GM18498 (cell line): ENCODE measurements around the gene SUPT4H1.
A peak's percentile ranks its signal among the peaks of the same experiment; 100 is the strongest.
"Not testable (repeated sequence)": the region's sequence is repeated elsewhere in the genome, so short reads cannot be mapped to it uniquely, and the experiment has no call there.

ENCODE experiments used
- ATAC-seq: cut with Tn5 transposase; IDR thresholded peaks from one replicate; pipeline ENCODE4 v1.9.1; 2021; ENCODE audit warnings: mild to moderate bottlenecking, moderate library complexity; ENCODE audit not compliant: unreplicated experiment

SUPT4H1 gene

GRCh38 chr17:58351831-58352595 is at the start of gene SUPT4H1:
TSS of gene SUPT4H1 (minus strand) at chr17:58352201. CDS start at chr17:58352135, 66 bp downstream.
- peak; percentile 96 for ATAC-seq

DNA sequence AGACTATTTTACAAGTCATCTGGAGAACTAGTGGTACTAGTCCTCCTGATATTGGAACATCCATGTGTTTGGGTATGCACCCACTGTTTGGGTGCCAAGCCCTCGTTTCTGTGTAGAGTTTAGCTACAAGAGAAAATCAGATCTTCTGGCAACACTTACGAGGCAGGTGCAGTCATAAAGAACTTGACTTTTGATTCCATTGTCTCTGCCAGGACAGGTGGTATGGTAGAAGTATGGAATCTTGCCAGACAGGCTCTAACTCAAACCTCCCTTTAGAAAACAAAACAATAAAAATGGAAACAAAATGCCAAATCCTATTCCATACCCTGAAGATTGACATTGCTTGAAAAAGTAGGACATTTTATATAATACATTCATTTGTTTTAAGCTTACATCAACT is 49.3 kb upstream of the SUPT4H1 start:
- ATAC-seq: no peak

GRCh38 chr17:58400826-58401225 is 48.8 kb upstream of the SUPT4H1 start:
- no peak for ATAC-seq

DNA sequence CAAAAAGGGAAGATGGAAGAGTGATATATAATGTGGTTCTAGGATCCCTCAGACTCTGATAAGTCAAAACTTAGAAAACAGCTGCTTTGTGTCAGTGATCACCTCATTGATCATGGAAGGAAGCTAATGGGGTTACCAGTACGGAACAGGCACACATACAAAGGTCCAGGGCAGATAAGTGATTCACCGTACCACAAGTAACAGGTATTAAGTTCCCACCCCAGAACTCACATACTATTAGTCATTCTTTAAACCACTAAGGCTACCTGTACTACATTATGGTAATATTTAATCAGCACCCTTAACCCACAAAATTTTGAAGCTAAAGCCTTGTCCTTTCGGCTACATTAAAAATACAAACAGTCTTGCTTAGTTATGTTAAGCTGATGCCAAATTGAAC is 48.0 kb upstream of the SUPT4H1 start:
- no peak for ATAC-seq

GRCh38 chr17:58398574-58399266 is 46.7 kb upstream of the SUPT4H1 start:
- ATAC-seq: no peak

DNA sequence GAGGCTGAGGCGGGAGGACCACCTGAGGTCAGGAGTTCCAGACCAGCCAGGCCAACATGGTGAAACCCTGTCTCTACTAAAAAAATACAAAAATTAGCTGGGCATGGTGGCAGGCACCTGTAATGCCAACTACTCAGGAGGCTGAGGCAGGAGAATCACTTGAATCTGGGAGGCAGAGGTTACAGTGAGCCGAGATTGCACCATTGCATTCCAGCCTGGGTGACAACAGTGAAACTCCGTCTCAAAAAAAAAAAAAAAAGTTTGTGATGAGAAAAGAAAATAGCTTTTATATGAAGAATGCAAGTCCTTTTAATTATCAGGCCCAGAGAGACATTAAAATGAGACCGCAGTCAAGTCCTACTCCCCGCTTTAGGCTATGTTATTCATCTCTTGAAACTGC is 45.4 kb upstream of the SUPT4H1 start:
- ATAC-seq: not testable (repeated sequence)

DNA sequence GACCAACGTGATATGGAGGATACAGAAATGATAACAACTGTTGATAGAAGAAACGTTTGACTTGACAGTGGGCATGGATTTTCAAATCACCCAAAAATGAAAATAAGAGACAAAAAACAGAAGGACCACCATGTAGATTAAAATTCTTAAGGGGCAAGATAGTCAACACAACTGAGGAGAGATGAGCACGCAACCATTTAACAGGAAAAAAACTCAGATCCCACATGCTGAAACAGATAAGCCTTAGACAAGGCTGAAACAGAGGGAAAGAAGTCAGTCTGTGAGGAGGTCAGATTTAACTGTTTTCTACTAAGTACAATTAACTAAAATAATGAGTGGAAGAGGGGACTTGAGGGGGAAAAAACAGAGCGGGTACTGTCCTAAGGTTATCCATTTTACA is 44.2 kb upstream of the SUPT4H1 start:
- ATAC-seq: no peak

DNA sequence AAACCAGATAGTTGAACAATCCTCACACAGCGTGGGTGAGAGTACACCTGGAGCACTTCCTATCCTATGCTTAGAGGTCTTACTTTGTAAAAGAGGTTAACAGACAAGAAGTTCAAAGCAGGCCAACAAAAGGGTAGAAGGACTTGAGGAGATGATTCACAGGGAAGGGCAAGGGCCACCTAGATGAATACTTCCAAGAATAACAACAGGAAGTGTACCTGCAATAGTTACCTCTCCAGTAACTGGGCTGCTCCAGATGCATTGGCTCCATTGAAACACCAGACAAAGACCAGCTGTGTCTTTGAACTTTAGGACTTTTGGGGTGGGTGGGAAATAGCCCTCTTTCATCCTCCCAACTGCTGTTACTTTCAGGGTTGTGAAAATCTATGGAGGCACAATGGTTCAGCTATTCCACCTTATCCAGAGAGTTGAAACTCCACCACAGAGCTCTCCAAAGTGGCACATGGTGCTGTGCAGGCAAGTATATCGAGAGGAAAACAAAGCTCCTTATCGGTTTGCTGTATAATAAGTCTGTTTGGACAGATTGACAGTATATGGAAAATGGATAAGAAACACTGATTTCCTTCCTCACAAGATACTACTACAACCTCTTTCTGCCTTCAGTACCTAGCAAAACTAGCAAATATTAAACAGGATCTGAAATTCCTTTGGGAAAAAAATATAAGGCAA is 42.7 kb upstream of the SUPT4H1 start:
- no peak for ATAC-seq

DNA sequence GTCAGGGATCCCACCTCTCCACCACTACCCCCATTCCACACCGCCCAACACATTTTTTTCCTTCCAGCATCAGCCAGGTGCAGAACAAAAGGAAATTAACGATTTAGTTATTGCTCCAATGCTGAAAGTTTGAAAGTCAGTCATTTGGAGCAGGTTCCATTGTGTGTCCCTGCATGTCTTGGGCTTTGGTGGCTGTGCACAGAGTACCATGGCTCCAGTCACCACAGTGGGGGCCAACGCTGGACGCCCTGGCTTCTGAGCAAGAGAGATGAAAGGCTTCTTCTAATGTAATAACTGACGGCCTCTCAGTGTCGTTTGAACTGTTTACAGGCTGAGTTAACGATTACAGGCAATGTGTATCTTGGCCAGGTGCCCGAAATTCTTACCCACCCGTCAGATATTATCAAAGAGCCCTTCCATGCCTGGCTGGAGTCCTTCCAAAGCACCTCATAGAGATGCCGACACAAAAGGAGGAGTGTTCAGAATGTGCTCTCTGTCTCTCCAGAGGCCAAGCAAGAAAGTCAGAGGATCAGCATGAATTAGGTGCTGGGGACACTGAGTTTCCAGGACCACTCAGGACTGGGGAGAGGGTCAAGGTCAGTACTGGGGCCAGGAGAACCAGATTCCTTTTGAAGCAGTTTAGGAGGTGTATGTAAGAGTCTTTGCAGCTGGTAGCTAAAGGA is 39.4 kb upstream of the SUPT4H1 start:
- no peak for ATAC-seq

GRCh38 chr17:58390884-58391283 is 38.9 kb upstream of the SUPT4H1 start:
- ATAC-seq: no peak

- no peak for ATAC-seq
Observed at GRCh38 chr17:58388302-58389190, 36.5 kb upstream of the SUPT4H1 start.

DNA sequence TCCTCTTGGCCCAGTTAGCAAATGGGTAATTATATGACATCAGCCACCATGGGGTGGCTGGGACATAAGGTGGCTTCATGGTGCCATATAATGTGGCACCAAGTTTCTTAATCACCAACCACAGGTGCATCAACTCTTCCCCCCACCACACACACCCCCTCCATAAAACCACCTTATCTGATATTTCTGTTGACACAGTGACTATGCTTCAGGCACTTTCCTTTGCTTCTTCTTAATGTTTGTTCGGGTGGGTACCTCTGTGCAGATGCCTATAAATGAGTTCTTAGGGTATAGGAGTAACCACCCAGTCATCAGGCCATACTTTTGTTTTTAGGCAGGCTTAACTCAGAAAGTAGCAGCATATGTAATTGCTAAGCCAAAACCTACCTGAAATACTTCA is 35.8 kb upstream of the SUPT4H1 start:
- ATAC-seq: no peak

DNA sequence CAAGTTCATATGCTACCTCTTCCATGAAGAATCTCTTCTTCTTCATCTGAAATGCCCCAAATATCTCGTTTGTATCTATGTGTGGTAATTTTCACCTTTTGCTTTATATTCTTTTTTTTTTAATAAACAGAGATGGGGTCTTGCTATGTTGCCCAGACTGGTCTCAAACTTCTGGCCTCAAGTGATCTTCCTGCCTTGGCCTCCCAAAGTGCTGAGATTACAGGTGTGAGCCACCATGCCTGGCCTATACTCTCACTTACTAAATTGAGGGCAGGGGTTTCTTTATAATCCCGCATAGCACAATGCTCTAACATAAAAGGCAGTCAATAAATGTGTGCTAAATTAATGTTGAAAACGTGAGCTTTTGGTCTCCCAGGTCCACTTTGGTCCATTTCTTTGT is 34.7 kb upstream of the SUPT4H1 start:
- ATAC-seq: no peak

DNA sequence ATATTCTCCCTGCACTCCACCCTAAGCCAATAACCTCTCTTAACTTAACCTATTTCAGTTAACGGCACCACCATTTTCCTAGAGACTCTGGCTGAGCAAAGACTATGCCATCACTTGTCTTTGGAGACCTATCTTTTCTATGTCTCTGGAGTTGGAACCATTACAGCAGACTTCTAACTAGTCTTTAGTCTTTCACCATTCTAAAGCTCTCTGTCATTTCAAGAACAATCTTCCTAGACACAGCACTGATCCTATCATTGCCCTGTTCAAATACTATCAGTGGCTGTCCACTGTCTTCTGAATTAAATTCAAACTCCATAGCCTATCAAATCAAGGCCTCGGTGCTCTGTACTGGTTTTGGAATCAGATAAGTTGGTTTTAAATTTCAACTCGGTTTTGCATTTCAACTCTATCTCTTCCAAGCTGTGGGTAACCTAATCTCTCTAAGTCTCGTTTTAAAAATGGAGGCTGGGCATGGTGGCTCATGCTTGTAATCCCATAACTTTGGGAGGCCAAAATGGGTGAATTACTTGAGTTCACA is 33.4 kb upstream of the SUPT4H1 start:
- no peak for ATAC-seq

DNA sequence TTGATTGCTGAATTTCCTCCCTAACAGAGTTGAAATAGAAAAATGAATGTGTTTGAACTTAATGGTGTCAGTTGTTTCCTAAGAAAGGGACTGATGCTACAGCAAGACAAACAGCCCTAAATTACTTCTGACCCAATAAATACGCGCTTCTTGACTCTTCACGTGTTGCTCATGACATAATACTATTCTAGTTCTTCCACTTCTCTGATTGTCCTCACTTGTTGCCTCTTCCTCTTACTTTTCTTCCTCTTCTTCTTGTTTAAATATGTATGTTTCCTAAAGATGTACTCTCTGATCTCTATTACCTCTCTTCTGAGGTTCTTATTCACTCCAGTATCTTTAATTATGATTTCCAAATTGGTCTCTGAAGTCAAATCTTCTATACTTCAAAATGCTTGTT is 32.9 kb upstream of the SUPT4H1 start:
- ATAC-seq: no peak

DNA sequence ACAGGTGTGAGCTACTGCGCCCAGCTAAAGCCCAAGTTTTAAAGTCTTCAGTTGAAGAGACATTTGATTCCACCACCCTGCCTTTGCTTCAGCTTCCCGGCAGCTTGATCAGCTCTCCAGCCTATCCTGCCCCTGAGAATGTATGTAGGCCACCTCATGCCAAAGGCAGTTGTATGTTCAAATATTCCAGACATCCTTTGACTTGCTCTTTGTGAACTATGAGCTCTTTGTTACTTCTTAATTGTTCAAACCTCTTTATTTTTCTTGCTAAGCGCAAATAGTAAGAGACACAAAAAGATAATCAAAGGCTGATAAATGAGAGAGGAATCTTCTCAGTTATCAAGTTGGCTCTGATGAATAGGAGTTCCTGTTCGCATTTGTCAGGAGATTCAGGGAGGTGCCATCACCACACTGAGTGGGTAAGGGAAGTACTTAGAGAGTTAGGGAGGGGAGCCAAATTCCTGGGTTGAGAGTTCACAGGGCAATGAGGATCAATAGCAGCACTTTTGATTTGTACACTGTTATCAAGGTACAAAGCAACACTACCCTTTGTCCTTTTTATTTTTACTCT is 32.0 kb upstream of the SUPT4H1 start:
- no peak for ATAC-seq

DNA sequence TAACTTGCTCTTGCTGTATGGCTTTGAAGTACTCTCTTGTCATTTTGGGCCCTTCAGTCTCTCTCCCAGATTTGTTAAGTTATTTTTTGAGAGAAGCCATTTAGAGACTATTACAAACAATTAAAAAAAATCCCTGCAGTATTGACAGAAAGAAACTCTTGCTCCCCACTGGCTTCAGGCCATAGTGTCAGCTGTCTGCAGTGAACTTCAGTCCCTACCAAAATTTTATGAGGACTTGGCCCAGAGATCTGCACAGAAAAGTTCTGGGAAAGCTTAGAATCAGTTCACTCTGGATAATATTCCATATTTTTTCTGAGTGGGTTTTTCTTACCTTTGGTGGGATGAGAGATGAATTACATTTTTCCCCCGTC is 30.9 kb upstream of the SUPT4H1 start:
- no peak for ATAC-seq

DNA sequence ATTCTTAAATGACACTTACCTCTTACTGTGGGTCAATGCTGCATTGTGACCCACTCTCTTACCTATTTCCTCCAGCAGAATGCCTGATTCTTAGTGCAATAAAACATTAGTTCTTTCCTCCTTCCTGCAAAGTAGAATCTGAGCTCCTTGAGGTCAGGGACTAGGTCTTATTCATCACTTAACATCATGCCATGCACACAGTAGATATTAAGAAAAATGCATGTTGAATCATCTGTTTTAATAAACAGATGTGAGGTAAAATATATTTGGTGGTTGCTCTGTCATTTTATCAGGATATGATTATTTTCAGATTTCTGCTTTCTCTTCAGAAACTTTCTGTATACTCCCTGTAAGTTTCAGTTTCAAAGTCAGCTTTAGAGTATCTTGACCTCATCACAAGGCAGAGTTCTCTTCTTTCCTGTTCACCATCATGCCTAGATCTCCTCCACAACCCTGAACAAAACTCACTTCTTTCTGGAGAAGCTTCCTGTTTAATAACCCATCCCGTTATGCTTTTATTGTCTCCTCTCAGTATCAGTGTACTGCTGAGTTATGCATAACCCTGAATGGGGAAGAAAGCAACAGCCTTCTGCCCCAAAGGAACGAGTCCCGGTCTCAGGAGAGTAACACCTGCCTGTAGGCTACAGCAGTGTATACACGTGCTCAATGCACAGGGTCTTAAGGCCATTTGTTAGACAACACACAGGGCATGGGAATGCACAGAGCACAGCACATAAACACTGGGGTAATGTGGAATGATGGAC is 30.3 kb upstream of the SUPT4H1 start:
- ATAC-seq: peak; percentile 68
